Measurements from ENCODE around the gene ETS1. TPM values are rescaled to one million over a fixed set of nuclear protein-coding genes. Genes with fewer than 3 reads are reported as not detected.

Gene ETS1
- total RNA-seq, 1 donor from 2014 or later: 0.54 TPM

DNA sequence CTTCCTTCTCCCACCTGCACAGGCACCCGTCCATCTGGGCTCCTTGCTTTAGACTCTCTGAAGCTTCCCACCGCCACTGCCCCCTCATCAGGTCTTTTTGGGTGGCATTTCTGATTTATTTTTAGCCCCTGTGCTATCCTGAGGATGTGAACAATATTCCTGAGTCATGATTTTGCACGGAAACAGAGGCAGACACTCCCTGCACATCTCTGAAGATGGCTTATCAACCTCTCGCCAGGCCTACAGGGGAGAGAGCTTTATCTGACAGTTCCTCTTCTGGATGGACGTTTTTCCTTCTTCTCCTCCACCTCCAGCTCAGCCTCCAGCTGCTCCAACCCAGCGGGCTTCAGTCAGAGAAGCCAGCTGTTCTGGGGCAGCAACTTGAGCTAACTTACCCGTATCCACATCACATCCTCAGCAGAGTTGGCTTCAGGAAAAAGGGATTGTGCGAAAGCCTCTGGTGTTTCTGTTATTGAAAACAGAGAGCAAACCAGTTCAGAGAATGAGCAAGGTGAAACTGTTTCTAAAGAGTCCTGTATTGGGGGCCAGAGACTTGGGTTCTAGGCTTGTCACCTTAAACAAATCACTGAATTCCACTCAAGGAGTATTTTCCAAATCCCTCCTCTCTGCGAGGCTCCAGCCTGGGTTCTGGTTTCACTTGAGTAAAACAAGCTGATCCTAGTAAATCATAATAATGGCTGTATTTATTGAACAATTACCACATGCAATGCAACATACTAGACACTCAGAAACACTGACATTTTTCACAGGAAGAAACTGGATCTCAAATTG is 33.1 kb upstream of the ETS1 start:
- no peak overlapping the region for H3K27ac Mint-ChIP-seq
- H3K4me3 Mint-ChIP-seq: no peak overlapping the region
- Histone ChIP-seq H3K36me3 (no peaks in the 10 kb centered on the region), H3K27me3 (peaks cover 25% of the 10 kb centered on the region), H2AFZ (replicated peaks) (no peak overlapping the region), H3K79me2 (ENCODE audit: low read depth) (no peaks in the 10 kb centered on the region), H3K27ac (no peak overlapping the region), H3K4me2 (no peak overlapping the region), H3K9ac (no peak overlapping the region), H4K20me1 (ENCODE audit: low read depth) (no peaks in the 10 kb centered on the region), H3K9me3 (ENCODE audit: low read depth) (no peaks in the 10 kb centered on the region), H3F3A (ENCODE audit: low read depth) (no peaks in the 10 kb centered on the region), H3K4me1 (peaks cover 2% of the 10 kb centered on the region), H3K4me3 (no peak overlapping the region)
- TF ChIP-seq EZH2phosphoT487 (IDR thresholded peaks at IDR 0.05) (no peak), EZH2 (IDR thresholded peaks at IDR 0.05) (no peak)
- TF ChIP-seq, protein P1, sequence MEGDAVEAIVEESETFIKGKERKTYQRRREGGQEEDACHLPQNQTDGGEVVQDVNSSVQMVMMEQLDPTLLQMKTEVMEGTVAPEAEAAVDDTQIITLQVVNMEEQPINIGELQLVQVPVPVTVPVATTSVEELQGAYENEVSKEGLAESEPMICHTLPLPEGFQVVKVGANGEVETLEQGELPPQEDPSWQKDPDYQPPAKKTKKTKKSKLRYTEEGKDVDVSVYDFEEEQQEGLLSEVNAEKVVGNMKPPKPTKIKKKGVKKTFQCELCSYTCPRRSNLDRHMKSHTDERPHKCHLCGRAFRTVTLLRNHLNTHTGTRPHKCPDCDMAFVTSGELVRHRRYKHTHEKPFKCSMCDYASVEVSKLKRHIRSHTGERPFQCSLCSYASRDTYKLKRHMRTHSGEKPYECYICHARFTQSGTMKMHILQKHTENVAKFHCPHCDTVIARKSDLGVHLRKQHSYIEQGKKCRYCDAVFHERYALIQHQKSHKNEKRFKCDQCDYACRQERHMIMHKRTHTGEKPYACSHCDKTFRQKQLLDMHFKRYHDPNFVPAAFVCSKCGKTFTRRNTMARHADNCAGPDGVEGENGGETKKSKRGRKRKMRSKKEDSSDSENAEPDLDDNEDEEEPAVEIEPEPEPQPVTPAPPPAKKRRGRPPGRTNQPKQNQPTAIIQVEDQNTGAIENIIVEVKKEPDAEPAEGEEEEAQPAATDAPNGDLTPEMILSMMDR (IDR thresholded peaks at IDR 0.05): no peak
- no peaks in the 10 kb centered on the region for H3K36me3 Mint-ChIP-seq
- peaks cover 2% of the 10 kb centered on the region for H3K9me3 Mint-ChIP-seq
- DNase-seq (ENCODE audit: low spot score): no peak
- peaks cover 23% of the 10 kb centered on the region for H3K4me1 Mint-ChIP-seq
- peaks cover 21% of the 10 kb centered on the region for H3K27me3 Mint-ChIP-seq (ENCODE audit: insufficient read depth, low read depth)

DNA sequence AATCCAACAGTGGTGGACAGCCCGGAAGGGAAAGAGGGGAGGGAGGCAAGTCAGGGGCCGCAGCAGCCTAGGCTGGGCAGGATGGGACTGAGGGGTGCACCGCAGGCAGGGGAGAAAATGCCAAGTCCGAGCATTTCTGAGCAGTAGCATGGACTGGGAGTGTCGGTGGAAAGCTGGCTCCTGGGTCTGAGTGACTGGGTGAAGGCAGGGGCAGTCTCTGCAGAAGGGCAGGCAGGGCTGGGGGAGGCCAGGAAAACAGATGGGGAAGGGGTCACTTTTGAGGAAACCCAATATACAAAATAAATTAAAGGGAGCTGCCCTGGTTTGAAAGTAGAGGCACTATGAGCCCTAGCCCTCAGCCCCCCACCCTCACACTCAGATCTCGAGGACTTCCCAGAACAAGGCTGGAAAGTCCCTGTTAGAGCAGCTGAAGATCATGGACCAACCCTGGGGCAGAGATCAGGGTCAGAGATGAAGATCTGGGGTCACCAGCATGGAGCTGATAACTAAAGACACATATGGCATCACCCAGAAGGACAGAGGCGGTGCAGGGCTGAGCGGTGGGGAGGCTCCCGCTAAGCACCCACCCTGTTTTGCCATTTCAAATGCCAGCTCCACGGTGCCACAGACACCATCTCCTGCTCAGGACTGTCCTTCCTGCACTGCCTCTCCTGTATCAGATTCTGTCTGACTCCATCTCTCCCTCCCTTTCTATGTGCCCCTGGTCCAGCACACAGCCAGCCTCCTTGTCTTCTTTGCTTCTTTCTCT is 32.4 kb upstream of the ETS1 start:
- no peak for DNase-seq (ENCODE audit: low spot score)
- Histone ChIP-seq H4K20me1 (ENCODE audit: low read depth) (no peaks in the 10 kb centered on the region), H3K9ac (no peak overlapping the region), H3F3A (ENCODE audit: low read depth) (no peaks in the 10 kb centered on the region), H3K9me3 (ENCODE audit: low read depth) (no peaks in the 10 kb centered on the region), H2AFZ (replicated peaks) (no peak overlapping the region), H3K4me2 (no peak overlapping the region), H3K27me3 (peaks cover 32% of the 10 kb centered on the region), H3K27ac (no peak overlapping the region), H3K79me2 (ENCODE audit: low read depth) (no peaks in the 10 kb centered on the region), H3K36me3 (no peaks in the 10 kb centered on the region), H3K4me3 (no peak overlapping the region), H3K4me1 (no peaks in the 10 kb centered on the region)
- peaks cover 2% of the 10 kb centered on the region for H3K9me3 Mint-ChIP-seq
- no peak for TF ChIP-seq EZH2 (IDR thresholded peaks at IDR 0.05)
- no peak overlapping the region for H3K4me3 Mint-ChIP-seq
- H3K4me1 Mint-ChIP-seq: peaks cover 15% of the 10 kb centered on the region
- no peaks in the 10 kb centered on the region for H3K36me3 Mint-ChIP-seq
- no peak overlapping the region for H3K27ac Mint-ChIP-seq
- peaks cover 20% of the 10 kb centered on the region for H3K27me3 Mint-ChIP-seq (ENCODE audit: insufficient read depth, low read depth)

DNA sequence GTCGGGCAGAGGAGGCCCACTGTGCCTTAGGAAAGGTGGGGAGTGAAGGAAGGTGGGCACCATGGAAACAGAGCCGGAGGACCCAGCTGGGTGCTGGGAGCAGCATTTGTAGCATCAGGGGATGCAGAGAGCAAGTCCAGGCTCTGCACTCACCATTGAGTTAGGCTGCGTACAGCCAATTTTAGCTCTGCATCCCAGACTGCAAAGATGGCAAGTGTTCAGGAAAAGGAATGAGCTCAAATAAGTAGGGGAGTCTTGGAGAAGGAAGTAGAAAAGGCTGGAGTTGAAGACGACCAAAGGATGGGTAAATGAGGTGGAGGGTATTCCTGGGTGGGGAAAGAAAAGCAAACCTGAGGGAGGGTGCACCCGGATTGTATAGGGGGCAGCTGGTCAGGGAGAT is 31.6 kb upstream of the ETS1 start:
- Histone ChIP-seq H3K9me3 (ENCODE audit: low read depth) (no peaks in the 10 kb centered on the region), H3K79me2 (ENCODE audit: low read depth) (no peaks in the 10 kb centered on the region), H2AFZ (replicated peaks) (no peak overlapping the region), H3K4me1 (no peaks in the 10 kb centered on the region), H3K27ac (no peak overlapping the region), H3K4me3 (no peak overlapping the region), H3K4me2 (no peak overlapping the region), H3F3A (ENCODE audit: low read depth) (no peaks in the 10 kb centered on the region), H3K27me3 (peaks cover 32% of the 10 kb centered on the region), H4K20me1 (ENCODE audit: low read depth) (no peaks in the 10 kb centered on the region), H3K9ac (no peak overlapping the region), H3K36me3 (no peaks in the 10 kb centered on the region)
- Mint-ChIP-seq H3K4me3 (no peak overlapping the region), H3K36me3 (no peaks in the 10 kb centered on the region), H3K4me1 (peaks cover 13% of the 10 kb centered on the region), H3K27ac (peak overlapping the region; percentile 7), H3K9me3 (peaks cover 2% of the 10 kb centered on the region), H3K27me3 (ENCODE audit: insufficient read depth, low read depth) (peaks cover 18% of the 10 kb centered on the region)
- TF ChIP-seq EZH2 (IDR thresholded peaks at IDR 0.05) (no peak), EZH2phosphoT487 (IDR thresholded peaks at IDR 0.05) (no peak)
- TF ChIP-seq, protein P1 (IDR thresholded peaks at IDR 0.05): no peak
- no peak for DNase-seq (ENCODE audit: low spot score)
